Measurements from ENCODE around the gene LTBP1. TPM values are rescaled to one million over a fixed set of nuclear protein-coding genes. Genes with fewer than 3 reads are reported as not detected.

The LTBP1 gene
- total RNA-seq, 1 experiment from 2014 or later = 28.5 TPM

DNA sequence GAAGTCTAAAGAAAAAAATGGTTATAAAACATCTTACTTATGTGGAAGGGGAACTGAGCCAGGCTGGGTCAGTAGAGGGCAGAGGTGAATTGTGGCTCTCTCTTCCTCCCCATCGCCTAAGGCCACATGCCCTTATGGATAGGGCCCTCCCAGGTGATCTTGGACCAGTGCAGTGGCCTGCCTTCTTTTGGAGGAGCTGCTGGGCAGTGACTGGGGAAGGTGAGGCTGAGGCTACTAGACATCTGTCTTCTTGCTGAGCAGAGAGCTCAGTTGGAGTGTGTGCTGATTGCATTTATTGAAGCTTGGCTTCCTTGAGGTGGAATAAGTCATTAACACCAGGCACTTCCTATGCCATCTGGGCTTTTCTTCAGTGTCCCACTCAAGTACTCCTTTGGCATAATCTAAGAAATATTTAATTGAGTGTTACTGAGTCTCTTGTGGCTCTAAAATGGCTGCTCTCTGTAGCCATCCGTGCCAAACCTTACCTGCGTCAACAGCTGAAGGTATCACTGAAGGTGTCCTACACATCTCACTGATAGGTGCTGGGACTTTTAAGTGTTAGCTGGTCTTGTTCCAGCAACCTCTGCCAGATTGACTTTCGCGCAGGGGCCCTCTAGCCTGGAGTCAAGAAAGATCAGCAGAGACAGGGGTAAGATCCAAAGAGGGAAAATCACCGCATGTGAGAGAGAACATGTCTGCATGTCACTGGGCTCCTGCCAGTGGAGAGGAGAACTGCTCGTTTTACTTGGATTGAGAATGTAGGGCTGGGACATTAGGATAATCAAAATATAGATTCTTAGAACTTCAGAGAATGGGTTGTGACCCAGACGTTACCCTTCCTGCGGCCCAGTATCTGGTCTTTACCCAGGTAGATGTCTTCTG, 256.1 kb downstream of the LTBP1 start:
- no peak overlapping the region for H3K14ac ChIP-seq (ENCODE audit: insufficient read depth, low read length)
- Mint-ChIP-seq H3K36me3 (ENCODE audit: insufficient read depth in 1 of 3, low read depth in 3 of 3) (peaks cover 0 to 2% (median 0%) of the 10 kb centered on the region in 3 experiments; a peak in 2 of 7 replicates), H3K4me3 (no peak overlapping the region), H3K4me1 (no peaks in the 10 kb centered on the region), H3K27ac (no peak overlapping the region), H3K27me3 (ENCODE audit: low read depth) (no peaks in the 10 kb centered on the region), H3K9me3 (no peaks in the 10 kb centered on the region; a peak in 1 of 5 replicates)
- H3K4me2 ChIP-seq (ENCODE audit: insufficient read depth, insufficient read length, low read length) = no peak overlapping the region
- no peak overlapping the region for H3K18ac ChIP-seq (ENCODE audit: insufficient read length, low read depth, low read length)
- no peak overlapping the region for H2AFZ ChIP-seq (ENCODE audit: low read length)
- no peak overlapping the region for H2BK120ac ChIP-seq (ENCODE audit: low read depth, low read length, poor library complexity, severe bottlenecking)
- H2BK15ac ChIP-seq (ENCODE audit: low read depth, low read length) = no peak overlapping the region
- no peak overlapping the region for H2BK5ac ChIP-seq (ENCODE audit: insufficient read length, low read length)
- H3K23ac ChIP-seq (ENCODE audit: insufficient read length, low read depth, low read length) = no peak overlapping the region
- H4K20me1 ChIP-seq (ENCODE audit: control insufficient read depth, insufficient read depth, insufficient read length) = no peaks in the 10 kb centered on the region
- TF ChIP-seq, protein P1, sequence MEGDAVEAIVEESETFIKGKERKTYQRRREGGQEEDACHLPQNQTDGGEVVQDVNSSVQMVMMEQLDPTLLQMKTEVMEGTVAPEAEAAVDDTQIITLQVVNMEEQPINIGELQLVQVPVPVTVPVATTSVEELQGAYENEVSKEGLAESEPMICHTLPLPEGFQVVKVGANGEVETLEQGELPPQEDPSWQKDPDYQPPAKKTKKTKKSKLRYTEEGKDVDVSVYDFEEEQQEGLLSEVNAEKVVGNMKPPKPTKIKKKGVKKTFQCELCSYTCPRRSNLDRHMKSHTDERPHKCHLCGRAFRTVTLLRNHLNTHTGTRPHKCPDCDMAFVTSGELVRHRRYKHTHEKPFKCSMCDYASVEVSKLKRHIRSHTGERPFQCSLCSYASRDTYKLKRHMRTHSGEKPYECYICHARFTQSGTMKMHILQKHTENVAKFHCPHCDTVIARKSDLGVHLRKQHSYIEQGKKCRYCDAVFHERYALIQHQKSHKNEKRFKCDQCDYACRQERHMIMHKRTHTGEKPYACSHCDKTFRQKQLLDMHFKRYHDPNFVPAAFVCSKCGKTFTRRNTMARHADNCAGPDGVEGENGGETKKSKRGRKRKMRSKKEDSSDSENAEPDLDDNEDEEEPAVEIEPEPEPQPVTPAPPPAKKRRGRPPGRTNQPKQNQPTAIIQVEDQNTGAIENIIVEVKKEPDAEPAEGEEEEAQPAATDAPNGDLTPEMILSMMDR (conservative IDR thresholded peaks at IDR 0.05) = no peak
- H3K4me1 ChIP-seq (ENCODE audit: insufficient read depth, low read length) = no peaks in the 10 kb centered on the region
- no peak overlapping the region for H2BK20ac ChIP-seq (ENCODE audit: low read depth, low read length, poor library complexity, severe bottlenecking)
- DNase-seq = no peak
- no peaks in the 10 kb centered on the region for H3K79me1 ChIP-seq (ENCODE audit: insufficient read depth, low read depth, low read length, poor library complexity, severe bottlenecking)
- H3K4ac ChIP-seq (ENCODE audit: low read depth, low read length) = no peak overlapping the region
- H3K56ac ChIP-seq (ENCODE audit: insufficient read length, low read depth, low read length) = no peak overlapping the region
- no peaks in the 10 kb centered on the region for H3K79me2 ChIP-seq (ENCODE audit: insufficient read depth, low read length)
- no peaks in the 10 kb centered on the region for H3K27me3 ChIP-seq (ENCODE audit: insufficient read depth, low read length)
- no CpG with 5 or more reads among the region's 9 CpGs for WGBS (ENCODE audit: extremely low coverage, insufficient read length, low lambda C conversion rate)
- H3K27ac ChIP-seq (ENCODE audit: insufficient read length, low read depth, low read length) = no peak overlapping the region
- H2AK5ac ChIP-seq (ENCODE audit: insufficient read length, low read length) = no peak overlapping the region
- no peaks in the 10 kb centered on the region for H3K23me2 ChIP-seq (ENCODE audit: insufficient read length, low read depth, low read length, poor library complexity, severe bottlenecking)
- no peak overlapping the region for H4K5ac ChIP-seq (ENCODE audit: insufficient read length, low read depth, low read length)
- no peak overlapping the region for H4K8ac ChIP-seq (replicated peaks; ENCODE audit: insufficient read length, low read depth, low read length)
- H3T11ph ChIP-seq (ENCODE audit: low read length) = no peak overlapping the region
- no peak overlapping the region for H4K91ac ChIP-seq (ENCODE audit: insufficient read length, low read depth, low read length)
- H3K9me3 ChIP-seq (ENCODE audit: control insufficient read depth, low read depth, low read length) = no peaks in the 10 kb centered on the region
- H3K9ac ChIP-seq (ENCODE audit: extremely low read depth, insufficient read length, low read length) = no peak overlapping the region
- no peak overlapping the region for H2BK12ac ChIP-seq (ENCODE audit: insufficient read length, low read depth, low read length)
